HG03103 (cell line): ENCODE measurements around the gene DOK3.

Experiments used
- ATAC-seq: cut with Tn5 transposase; IDR thresholded peaks from one replicate; pipeline ENCODE4 v1.9.1; 2021; ENCODE audit warnings: low read depth; ENCODE audit not compliant: unreplicated experiment

DOK3 gene

DNA sequence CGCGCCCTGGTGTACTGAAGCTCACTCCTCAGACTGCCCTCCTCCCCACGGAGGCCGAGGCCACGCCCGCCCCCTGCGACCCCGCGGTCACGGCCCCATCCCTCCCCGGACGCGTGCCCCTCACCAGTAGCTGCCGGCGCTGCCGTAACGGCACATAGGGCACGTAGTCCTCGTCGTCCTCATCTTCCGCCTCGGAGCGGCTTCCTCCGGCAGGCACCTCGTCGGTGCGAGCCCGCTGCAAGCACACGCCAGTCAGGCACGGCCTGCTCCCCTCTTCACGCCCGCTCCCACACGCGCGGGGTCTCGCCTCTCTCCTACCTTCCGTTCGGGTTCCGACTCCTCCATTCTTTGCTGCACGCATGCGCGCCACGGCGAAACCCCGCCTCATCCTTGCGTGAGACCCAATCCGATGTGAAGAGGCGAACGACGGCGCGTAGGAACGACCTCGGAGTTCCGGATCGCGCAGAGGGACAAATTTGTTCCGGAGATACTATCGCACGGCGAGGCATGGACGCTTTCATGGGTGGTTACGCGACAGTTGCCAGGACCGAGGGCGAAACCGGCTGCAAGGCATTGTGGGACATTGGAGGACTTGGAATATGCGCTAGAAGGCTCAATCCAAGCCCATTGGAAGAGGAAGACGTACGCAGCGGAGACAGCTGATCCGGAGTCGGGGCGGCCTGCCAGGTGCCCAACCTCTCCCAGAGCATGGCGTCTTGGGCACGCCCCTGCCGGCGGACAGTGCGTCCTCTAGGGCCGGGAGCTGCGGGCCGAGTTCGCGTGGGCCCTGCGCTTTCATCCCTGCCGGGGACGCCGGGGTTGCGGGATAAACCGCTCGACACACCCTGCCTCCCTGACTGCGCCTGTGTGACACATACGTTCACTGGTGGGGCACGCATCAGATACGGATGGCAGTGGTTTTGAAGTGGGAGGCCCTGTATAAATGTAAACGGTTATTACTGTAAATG, 7.3 kb upstream of the DOK3 start, which contains the start of gene DDX41:
TSS of gene DDX41 (minus strand) at position 361 of the 968 bp plus-strand sequence. CDS start at position 345, 16 bp downstream.
- peak; percentile 86 for ATAC-seq

DNA sequence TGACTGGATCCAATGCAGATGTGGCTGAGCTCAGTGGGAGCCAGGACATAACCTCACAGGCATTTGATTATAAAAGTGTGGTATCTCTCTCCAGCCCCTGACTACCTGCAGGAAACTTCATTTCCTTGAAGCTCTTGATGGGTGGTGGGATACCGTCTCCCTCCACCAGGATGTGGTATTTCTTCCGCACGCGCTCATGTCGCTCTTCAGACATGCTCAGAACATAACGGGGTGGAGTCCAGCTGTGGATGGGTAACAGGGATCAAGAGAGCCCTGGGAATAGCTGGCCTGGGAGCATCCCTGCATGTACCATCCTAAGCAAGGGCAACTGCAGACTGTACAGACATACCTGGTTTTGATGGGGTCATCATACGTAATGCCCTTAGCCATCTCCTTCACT, 6.0 kb upstream of the DOK3 start:
- ATAC-seq = no peak

DNA sequence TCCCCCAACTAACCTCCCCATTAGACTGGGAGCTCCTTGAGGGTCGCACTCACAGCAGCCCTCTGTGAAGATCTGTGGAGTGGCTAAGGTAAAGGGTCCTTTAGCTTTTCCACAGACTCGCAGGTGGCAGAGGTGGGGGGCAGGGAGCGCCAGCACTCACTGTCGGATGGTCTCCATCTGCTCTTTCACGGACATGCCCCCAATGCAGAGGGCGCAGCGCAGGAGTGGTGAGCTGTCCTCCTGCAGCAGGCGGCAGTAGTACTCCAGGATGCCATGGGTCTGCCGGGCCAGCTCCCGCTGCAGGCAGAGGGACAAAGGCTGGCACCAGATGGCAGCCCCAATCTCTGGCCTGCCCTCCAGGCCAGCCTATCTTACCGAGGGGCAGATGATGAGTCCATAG, 4.9 kb upstream of the DOK3 start:
- ATAC-seq = no peak

DNA sequence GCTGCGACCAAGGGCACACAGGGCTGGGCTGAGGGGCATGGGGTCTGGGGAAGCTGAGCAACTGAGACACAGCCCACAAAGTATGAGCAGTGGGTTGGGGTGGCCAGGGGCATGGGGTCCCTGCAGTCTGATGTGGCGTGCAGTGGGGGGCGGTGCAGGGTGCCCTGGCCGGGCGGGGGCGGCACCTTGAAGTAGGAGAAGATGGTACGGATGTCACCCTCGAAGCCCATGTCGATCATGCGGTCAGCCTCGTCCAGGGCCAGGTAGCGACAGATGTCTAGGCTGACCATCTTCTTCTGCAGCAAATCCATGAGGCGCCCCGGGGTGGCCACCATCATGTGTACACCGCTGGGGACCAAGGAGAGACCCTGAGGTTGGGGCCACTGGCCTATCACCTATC, 3.9 kb upstream of the DOK3 start:
- ATAC-seq = no peak

DNA sequence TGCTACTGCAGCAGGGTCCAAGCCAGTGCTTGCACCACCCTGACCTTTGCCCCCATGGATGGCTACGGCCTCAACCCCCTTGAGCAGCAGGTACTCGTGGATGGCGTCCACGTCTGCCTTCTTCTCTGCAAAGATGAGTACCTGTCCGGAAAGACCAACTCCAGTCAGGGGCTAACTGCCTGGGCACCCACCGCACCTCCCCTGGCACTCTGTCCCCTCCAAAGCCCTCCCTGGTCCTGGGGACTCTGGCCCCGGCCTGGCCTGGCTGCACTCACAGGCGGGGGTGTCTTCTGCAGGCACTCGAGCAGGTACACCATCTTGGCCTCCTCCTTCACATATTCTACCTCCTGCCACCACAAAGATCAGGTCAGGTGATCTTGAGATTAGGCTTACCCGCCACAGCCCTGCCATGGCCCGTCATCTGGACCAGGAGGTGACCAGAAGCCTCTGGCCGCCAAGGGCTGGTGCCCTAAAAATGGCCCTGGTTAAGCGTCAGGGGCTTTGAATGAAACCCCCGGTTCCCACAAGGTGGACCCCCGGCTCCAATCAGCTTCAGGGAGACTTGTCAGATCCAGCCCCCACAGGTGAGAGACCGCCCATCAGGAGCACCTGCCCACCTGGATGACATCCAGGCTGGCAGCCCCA, 3.2 kb upstream of the DOK3 start:
- no peak for ATAC-seq

DNA sequence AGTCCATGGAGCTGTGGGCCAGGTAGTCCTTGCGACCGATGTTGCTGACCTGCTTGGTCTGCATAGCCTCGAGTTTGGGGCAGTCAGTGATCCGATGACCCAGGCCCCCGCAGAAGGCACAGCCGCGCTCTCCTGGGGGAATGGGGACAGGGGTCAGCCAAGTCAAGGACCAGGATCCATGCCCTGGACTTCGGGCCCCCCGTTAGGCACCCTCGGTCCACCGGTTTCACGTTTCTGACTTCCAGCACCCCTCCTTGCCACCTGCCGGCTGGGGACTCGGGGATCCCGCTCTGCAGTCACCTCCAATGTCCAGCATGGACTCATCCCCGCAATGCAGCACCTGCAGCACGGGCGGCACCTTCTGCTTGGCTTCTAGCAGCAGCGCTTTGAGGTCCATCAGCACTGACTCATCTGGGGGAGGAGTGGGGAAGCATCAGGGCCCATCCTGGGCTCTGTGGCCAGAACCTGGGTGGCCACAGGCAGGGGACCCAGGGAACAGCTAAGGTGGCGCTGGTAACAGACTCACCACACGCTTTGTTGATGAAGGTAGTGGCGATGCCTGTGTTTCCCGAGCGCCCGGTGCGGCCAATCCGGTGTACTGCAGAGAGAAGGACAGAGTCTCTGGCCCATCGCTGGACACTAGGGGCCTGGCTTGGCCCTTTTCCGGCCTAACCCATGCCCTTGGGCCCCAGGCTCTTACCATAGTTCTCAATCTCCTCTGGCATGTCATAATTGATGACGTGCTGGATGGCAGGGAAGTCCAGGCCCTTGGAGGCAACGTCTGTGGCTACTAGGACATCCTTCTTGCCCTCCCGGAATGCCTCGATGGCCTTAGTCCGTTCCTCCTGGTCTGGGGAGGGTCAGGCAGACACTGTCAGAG, 2.4 kb upstream of the DOK3 start:
- ATAC-seq = no peak

DNA sequence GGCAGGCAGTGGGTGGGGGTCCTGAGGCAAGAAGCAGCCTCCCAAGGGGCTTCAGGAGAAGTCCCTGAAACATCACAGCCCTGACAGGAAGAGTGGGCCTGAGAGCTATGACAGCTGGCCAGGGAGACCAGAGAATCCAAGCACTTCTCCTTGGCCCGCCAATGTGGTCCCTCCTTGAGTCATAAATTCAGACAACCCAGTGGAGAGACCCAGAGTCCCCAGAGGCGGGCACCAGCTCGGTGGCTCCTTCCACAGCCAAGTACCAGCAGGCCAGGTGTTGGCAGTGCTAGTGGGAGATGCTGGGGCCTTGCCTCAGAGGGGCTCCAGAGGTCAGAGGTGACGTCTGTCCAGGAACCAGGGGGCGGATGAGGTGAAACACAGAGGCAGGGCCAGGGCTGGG, 1.6 kb upstream of the DOK3 start:
- ATAC-seq = no peak

DNA sequence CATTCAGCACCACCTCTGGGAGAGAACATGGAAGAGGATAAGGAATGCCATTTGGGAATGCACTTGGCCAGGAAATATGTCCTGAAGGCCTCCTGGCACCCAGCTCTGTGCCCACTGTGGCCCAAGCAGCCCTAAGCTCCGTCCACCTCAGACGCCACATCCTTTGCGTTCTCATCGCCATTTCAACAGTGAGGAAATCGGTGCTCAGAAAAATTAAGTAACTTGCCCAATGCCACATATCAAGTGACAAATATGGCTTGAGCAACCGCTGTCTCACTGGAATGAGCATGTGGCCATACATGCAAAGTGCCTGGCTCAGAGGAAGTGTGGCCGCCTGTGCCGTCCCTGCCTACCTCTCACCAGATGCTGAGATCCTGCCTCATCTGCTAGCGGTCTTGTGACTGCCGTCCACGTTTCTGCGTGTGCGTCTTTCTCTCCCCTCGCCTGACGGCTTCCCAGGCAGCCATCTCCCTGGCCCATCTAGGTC, 984 bp upstream of the DOK3 start:
- peak; percentile 25 for ATAC-seq

DNA sequence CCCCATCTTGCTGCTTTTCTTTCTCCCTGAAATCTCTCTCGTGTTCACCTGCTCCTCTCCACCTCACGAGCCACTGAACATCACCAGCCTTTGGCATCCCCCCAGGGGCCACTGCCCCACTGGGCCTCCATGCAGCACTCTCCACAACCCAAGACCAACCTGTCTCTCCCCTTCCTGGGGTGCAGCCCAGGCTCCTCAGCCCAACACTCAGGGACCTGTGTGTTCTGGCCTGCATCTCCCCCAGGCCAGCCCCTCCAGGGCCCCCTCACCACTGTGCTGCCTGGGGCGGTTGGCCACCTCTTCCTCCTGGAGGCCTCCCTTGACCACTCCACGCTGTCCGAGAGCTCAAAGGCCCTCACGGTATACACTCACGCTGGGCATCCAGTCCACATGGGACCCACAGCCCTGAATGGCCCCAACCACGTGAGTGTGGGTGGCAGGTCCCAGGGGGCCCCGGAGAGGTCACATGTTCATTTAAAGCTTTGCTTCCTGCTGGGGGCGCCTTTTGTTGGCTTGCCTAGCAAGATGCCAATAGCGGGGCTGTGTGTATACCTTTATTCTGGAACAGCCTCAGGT, 453 bp upstream of the DOK3 start:
- ATAC-seq = peak; percentile 26

DNA sequence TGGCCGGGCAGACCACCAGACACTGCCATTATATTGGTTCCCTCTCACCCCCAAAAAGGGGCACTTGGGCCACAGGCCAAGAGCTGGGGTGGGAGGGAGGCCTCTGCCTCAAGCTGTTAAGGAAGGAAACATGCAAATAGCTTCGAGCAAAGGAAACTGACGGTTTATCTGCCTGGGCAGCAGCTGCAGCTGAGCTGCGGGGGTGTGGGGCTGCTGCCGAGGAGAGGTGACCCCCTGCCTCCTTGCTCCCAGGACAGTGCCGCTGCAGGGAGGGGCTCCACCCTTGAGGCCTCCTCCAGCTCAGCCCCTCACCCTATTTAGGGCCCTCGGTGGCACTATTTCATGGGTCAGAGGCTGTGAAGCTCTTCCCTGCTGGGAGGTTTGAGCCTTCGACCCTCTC, 789 bp downstream of the DOK3 start:
- no peak for ATAC-seq

DNA sequence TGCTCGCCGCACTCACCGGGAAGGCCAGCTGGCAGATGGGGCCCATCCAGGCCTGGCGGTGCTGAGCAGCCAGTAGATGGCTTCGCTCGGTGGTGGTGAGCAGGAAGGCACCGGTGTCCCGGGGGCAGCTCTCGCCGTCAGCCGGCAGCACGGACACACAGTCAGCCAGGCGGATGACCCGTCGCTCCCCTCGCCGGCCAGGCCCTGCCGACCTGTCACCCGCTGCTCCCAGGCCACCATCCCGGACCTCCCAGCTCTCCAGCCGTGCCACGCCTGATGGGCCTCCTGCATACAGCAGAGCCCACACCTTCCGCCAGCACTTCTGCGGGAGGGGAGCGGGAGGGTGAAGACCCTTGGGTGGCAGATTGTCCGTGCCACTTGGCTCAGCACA, 1.4 kb downstream of the DOK3 start:
- ATAC-seq = no peak

DNA sequence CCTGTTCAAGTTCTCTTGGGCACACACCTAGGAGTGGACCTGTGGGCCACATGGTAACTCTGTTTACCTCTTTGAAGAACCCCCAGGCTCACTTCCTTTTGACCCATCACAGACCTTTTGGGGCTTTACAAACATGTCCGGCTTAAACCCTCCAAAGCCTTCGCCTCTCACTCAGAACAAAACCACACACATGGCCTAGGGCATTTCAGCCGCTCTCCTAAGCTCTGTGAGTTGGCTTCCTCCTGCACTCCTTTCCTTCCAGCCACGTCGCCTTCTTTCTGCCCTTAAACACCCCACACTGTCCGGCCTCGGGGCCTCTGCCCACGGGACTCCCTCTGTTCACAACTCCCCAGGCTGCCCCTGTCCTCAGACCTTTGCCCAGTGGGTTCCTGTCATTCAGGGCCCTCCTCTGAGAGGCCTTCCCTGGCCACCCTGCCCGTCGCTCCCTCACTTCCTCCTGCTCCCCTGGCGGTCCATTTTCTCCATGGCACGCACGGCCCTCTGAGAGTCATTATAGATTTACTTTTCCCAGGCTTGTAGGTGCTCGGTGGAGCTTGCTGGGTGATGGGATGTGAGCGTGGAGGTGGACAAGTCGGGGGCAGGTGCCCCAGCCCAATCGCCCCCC, 1.9 kb downstream of the DOK3 start:
- no peak for ATAC-seq

DNA sequence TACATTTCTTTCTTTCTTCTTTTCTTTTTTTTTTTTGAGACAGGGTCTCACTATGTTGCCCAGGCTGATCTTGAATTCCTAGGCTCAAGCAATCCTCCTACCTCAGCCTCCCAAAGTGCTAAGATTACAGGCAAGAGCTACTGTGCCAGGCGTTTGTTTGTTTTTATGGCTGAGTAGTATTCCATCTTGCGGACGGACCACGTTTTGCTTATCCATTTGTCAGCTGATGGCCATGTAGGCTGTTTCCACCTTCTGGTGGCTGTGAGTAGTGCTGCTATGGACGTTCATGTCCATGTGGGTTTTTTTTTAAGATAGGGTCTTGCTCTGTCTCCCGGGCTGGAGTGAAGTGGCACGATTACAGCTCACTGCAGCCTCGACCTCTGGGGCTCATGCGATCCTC, 2.5 kb downstream of the DOK3 start:
- ATAC-seq = no peak

DNA sequence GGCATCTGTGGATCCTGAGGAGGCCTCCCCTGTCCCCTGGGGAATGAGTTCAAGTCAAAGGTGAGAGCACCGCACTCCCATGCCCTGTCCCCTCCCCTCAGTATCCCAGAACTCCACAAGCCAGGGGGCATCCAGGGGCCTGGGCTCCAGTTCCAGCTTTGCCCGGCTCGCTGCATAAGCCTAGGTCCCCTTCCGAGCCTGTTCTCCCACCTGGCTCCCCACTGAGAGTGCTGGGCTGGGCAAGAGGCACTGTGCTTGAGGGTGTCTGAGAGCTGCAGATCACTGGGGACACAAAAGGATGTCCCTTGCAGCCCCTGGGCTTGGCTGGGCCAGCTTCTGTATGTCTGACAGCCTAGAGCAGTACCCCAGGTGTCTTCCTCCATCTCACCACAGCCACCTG, 4.6 kb downstream of the DOK3 start:
- ATAC-seq = no peak

DNA sequence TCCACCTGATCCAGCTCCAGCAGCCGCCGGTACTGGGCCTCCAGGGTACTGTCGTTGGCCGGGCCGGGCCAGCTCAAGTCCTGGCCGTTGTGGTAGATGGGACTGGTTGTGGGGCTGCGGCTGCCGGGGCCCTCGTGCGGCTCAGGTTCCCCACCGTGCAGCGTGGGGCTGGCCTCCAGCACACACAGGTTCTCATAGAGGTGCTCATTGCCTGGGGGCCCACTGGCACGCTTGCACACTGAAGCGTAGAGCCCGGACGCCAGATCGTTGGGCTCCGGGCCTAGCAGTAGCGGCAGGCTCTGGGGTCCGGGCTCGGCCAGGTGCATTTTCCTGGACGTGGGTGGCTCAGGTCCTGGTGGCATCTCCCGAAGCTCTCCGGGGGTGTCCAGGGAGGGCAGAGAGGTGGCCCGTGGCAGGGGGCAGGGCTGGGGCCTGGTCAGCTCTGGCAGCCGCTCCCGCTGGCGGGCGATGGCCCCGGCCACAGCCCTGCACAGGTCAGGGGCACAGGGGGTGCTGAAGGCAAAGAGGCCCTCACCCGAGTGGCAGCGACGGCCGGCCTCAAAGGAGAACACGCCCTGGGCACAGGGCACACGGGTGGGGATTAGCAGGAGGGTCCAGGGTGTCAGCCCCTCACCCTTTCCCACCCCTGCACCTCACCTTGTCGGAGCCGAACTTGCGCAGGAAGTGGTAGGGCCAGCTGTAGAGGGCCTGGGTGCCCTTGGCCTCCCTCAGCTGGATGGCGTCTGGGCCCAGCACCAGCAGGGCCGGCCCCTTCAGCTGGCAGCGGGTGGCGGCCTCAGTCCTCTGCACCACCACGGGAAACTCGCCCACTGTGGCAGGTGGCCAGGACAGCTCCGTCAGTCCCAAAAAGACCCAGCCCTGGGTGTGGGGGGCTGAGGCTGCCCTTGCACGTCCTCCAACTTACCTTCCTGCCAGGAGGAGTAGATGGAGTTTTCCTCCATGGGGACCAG, 5.3 kb downstream of the DOK3 start:
- ATAC-seq = no peak

DNA sequence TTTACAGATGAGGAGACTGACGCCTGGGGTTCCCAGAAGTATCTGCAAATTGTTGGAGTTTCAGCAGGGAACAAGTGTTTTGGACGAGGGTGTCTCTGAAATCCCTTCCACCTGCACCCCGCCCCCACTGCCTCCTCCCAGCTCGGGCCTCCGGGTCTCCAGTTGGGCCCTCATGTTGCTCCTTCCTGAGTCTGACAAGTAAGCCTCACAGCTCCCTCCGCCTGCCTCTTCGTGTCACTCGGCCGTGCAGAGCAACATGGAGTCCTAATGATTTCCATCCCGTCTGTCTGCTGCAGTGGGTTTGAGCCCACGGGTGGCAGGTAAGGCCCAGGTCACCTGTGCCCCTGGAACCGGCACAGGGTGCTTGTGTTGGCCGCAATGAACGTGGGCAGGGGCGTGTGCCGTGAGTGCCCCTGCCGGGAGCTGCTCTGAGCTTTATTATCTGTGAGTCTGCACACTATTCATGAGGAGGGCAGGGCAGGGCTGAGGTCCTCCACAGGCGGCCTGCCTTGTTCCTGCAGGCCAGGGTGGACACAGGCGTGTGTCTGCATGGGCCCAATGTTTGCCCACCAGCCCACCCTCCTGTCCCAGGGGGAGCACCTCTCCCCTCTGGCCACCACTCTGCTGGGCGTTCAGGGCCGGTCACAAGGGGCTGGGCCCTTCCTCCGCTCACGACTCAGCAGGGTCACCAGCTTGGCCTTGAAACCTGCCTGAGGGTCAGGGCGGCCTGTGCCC, 6.1 kb downstream of the DOK3 start:
- ATAC-seq = no peak

DNA sequence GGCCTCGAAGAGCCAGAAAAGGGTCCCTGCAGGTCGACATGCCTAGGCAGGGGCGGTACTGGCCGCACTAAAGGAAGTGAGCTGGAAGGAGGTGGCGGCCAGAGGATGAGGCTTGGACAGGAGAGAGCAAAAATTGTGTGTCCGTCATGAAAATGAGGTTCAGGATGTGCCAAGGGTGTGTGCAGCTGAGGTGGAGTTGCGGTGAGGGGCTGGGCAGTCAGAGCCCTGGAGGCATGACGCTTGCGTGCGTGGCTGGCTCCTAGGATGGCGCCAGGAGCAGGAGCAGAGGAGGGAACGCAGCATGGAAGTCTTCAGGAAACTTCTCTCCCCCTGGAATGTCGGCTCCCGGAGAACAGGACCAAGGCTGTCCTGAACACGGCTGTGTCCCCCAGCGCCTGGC, 6.7 kb downstream of the DOK3 start:
- no peak for ATAC-seq
